Measurements from ENCODE around the gene CDKN1A.
"Not testable (repeated sequence)": the region's sequence is repeated elsewhere in the genome, so short reads cannot be mapped to it uniquely, and the experiment has no call there.

- TF ChIP-seq, protein P1, sequence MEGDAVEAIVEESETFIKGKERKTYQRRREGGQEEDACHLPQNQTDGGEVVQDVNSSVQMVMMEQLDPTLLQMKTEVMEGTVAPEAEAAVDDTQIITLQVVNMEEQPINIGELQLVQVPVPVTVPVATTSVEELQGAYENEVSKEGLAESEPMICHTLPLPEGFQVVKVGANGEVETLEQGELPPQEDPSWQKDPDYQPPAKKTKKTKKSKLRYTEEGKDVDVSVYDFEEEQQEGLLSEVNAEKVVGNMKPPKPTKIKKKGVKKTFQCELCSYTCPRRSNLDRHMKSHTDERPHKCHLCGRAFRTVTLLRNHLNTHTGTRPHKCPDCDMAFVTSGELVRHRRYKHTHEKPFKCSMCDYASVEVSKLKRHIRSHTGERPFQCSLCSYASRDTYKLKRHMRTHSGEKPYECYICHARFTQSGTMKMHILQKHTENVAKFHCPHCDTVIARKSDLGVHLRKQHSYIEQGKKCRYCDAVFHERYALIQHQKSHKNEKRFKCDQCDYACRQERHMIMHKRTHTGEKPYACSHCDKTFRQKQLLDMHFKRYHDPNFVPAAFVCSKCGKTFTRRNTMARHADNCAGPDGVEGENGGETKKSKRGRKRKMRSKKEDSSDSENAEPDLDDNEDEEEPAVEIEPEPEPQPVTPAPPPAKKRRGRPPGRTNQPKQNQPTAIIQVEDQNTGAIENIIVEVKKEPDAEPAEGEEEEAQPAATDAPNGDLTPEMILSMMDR (IDR thresholded peaks at IDR 0.05; ENCODE audit: low read depth, low read length): not testable (repeated sequence)
- not testable (repeated sequence) for TF ChIP-seq POLR2A (IDR thresholded peaks at IDR 0.05; ENCODE audit: extremely low read depth, insufficient read length)
Measured at GRCh38 chr6:36654469-36654868, 24.0 kb upstream of the CDKN1A start.
